GM21825 (cell line): ENCODE data around the gene UMODL1.

ENCODE experiments used
- ATAC-seq: cut with Tn5 transposase; IDR thresholded peaks from one replicate; pipeline ENCODE4 v1.9.1; 2021; ENCODE audit warnings: mild to moderate bottlenecking, moderate library complexity; ENCODE audit not compliant: unreplicated experiment

UMODL1 gene

GRCh38 chr21:42039911-42040351, 31.2 kb upstream of the UMODL1 start:
- no peak for ATAC-seq

GRCh38 chr21:42040411-42041180, 30.5 kb upstream of the UMODL1 start:
- no peak for ATAC-seq

GRCh38 chr21:42041246-42041645, 29.9 kb upstream of the UMODL1 start:
- ATAC-seq, result no peak

GRCh38 chr21:42041711-42042110, 29.4 kb upstream of the UMODL1 start:
- no peak for ATAC-seq

- ATAC-seq, result no peak
Measured at GRCh38 chr21:42042651-42043050, 28.5 kb upstream of the UMODL1 start.

- no peak for ATAC-seq
Measured at GRCh38 chr21:42043201-42043895, 27.8 kb upstream of the UMODL1 start.

- no peak for ATAC-seq
Measured at GRCh38 chr21:42043961-42044360, 27.2 kb upstream of the UMODL1 start.

GRCh38 chr21:42044871-42045495, 26.1 kb upstream of the UMODL1 start:
- ATAC-seq, result no peak

- ATAC-seq, result no peak
Measured at GRCh38 chr21:42047821-42048613, 23.1 kb upstream of the UMODL1 start.

GRCh38 chr21:42048870-42049577, 22.1 kb upstream of the UMODL1 start:
- ATAC-seq, result no peak

GRCh38 chr21:42049578-42050430, 21.3 kb upstream of the UMODL1 start:
- ATAC-seq, result no peak

GRCh38 chr21:42051788-42052187, 19.3 kb upstream of the UMODL1 start:
- no peak for ATAC-seq

GRCh38 chr21:42055425-42055824, 15.7 kb upstream of the UMODL1 start:
- ATAC-seq, result no peak

- ATAC-seq, result no peak
Measured at GRCh38 chr21:42056468-42056867, 14.6 kb upstream of the UMODL1 start.

- ATAC-seq, result no peak
Measured at GRCh38 chr21:42056996-42057689, 14.0 kb upstream of the UMODL1 start.

- ATAC-seq, result no peak
Measured at GRCh38 chr21:42057851-42058437, 13.2 kb upstream of the UMODL1 start.

GRCh38 chr21:42058631-42059111, 12.4 kb upstream of the UMODL1 start:
- ATAC-seq, result no peak

GRCh38 chr21:42059141-42059540, 12.0 kb upstream of the UMODL1 start:
- no peak for ATAC-seq
